GM13976 (cell line): ENCODE results near the gene BCL11A.

ENCODE experiments used
- DNase-seq: peaks from one replicate; pipeline ENCODE4 v3.0.0; 2012; ENCODE audit warnings: low spot score
- in situ Hi-C: fragments of 300-500 bp; cut with MboI; formaldehyde crosslinking; loops from one replicate; pipeline ENCODE4 v1.12.0; 2022; ENCODE audit warnings: low sequenced_read_pairs, mixed read lengths, inconsistent platforms; ENCODE audit not compliant: unreplicated experiment
- TF ChIP-seq, protein P1 (sequence below): IDR thresholded peaks from 2 replicates; pipeline ENCODE4 v1.5.1; 2012; ENCODE audit warnings: borderline replicate concordance, mild to moderate bottlenecking; ENCODE audit not compliant: insufficient read depth; ENCODE audit errors: extremely low read depth, missing control alignments, control extremely low read depth

The BCL11A gene

DNA sequence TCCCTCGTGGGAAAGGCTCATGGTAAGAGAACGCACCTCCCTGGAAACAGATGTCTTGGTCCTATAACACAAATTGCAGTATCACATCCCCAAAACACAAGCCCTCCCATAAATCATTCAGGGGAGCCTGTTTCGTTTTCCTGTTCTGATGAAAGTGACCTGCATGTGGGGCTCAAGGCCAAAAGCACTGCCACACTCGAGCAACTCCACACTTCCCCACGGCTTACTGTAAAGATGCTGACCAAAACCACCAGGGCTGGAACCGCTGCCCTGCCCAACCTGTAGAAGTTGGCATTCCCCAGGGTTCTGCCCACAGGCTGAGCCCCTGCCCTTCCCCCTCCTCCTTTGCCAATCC, 139.7 kb downstream of the BCL11A start:
- in situ Hi-C loops = no loop called here
- DNase-seq = peak; percentile 34
- TF ChIP-seq, protein P1, sequence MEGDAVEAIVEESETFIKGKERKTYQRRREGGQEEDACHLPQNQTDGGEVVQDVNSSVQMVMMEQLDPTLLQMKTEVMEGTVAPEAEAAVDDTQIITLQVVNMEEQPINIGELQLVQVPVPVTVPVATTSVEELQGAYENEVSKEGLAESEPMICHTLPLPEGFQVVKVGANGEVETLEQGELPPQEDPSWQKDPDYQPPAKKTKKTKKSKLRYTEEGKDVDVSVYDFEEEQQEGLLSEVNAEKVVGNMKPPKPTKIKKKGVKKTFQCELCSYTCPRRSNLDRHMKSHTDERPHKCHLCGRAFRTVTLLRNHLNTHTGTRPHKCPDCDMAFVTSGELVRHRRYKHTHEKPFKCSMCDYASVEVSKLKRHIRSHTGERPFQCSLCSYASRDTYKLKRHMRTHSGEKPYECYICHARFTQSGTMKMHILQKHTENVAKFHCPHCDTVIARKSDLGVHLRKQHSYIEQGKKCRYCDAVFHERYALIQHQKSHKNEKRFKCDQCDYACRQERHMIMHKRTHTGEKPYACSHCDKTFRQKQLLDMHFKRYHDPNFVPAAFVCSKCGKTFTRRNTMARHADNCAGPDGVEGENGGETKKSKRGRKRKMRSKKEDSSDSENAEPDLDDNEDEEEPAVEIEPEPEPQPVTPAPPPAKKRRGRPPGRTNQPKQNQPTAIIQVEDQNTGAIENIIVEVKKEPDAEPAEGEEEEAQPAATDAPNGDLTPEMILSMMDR = no peak

DNA sequence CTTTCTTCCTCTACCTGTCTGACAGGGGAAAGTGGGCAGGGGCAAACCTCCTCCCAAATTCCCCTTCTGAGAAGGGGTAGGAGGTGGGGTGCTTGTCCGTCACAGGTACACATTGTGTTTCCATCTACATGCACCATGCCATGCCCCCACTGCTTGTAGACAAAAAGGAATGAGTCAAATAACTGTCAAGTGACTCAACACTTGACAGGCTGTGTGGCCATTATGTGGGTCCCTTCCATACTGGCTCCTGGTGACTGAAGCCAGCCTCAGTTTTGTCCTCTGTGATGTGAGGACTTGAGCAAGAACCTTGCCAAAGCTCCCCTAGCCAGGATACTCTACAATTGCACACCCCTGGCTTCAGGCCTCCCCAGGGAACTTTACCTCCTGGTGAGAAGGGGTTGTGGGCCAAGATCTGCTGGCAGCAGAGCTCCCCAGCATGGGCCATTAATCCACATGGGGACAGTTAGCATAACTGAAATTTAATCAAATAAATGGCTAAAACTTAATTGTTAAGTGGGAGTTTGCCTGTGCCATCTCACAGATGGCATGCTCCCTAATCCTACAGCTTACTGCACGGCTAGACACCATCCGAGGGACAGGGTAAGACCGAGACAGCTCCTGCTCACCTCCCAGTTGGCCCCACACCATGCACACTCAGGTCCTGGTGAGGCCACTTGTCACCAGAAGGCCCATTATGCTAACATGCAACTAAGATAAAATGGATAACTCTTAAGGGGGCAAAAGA, 140.2 kb downstream of the BCL11A start:
- TF ChIP-seq, protein P1 = no peak
- no peak for DNase-seq
- in situ Hi-C loops = no loop called here

DNA sequence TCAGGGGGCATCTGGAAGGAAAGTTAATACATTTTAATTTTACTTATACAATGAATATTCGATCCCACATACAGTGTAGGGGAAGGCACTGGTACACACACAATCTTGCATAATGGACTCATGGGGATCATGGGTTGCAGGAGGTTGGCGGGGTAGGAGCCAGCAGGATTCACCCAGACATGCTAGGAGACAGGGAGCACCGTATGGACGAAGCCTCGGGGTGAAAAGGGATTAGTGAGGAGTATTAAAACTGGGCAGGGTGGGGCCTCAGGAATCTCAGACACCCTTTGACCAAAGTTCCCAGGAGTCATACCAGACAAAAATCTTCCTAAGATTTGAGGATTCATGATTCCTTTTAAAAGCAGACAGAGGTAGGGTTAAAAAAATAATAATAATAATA, 140.8 kb downstream of the BCL11A start:
- no peak for DNase-seq
- in situ Hi-C loops = no loop called here
- TF ChIP-seq, protein P1 = no peak

DNA sequence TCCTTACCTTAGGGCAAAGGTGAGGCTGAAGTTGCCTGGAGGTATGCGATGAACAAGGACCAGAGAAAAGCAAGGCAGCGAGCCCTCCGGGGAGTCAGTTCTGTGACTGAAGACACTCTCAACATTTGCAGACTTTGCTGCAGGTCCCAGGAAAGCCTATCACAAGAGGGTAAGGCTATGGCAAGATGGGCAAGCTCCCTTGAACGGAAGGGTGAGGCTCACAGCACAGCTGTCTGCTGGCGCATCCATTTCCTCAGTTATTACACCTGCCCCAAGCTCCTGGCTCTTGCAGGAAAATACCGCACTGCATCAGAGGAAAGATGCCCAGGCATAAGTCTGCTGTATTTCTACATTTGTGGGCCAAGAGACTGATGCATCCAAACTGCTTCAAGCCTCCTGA, 141.4 kb downstream of the BCL11A start:
- no peak for DNase-seq
- TF ChIP-seq, protein P1 = no peak
- in situ Hi-C loops = no loop called here

DNA sequence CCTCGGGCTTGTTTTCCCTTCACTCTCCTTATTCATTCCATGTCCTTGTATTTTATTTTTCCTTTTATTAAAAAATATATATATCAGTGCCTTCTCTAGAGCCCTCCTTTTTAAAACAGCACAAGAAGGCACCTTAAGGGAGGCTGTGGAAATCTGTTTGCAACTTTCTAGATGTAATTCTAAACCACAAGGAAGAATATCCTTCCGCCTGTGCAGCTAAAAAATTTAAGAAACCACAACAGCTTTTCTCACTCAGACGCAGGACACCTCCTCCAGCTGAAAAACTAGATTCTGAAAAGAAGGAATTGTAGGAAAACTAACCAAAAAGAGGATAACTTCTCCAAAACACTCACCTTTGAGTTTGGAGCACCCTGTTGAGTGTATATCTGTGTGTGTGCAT, 142.2 kb downstream of the BCL11A start:
- in situ Hi-C loops = no loop called here
- DNase-seq = no peak
- TF ChIP-seq, protein P1 = no peak

DNA sequence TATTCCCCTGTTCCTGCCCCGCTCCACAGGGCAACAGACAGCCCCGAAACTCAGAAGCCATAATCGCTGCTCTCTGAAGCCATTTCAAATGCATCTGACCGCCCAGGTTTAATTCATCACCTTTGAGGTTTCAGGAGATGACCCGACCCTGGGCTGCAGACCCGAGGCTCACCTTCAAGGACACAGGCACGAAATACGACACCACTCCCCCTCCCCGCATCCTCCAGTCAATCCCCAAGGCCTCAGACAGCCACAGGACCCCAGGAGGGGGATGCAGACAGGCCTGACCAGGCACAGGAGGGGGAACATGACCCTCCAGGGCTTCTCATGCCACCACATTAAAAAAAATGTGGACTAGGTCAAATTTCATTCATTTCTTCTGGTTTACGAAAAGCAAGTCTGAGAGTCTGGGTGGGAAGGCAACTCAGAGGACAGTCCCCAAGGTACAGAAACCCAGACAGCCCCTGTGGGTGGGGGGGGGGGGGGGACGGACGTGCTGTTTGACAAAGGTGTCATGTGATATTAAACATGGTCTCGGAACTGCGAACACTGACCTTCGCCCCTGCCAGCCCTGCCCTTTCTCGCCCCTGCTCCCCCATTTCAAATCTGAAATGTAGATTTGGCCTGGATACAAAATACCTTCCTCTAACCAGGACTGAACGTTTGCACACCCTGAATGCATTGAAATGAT, 142.9 kb downstream of the BCL11A start:
- TF ChIP-seq, protein P1 = no peak
- in situ Hi-C loops = no loop called here
- DNase-seq = no peak
